GM15510 (cell line): ENCODE data around the gene PLXND1.

Experiments
- POLR2A ChIP-seq: IDR thresholded peaks from 3 replicates; pipeline ENCODE4 v1.6.1; 2011; ENCODE audit warnings: borderline replicate concordance; ENCODE audit not compliant: insufficient read length; ENCODE audit errors: extremely low read depth

Gene PLXND1

GRCh38 chr3:129618901-129619671 lies 12.6 kb upstream of the PLXND1 start:
- no peak for TF ChIP-seq POLR2A

GRCh38 chr3:129618186-129618820 lies 11.8 kb upstream of the PLXND1 start:
- TF ChIP-seq POLR2A = no peak

DNA sequence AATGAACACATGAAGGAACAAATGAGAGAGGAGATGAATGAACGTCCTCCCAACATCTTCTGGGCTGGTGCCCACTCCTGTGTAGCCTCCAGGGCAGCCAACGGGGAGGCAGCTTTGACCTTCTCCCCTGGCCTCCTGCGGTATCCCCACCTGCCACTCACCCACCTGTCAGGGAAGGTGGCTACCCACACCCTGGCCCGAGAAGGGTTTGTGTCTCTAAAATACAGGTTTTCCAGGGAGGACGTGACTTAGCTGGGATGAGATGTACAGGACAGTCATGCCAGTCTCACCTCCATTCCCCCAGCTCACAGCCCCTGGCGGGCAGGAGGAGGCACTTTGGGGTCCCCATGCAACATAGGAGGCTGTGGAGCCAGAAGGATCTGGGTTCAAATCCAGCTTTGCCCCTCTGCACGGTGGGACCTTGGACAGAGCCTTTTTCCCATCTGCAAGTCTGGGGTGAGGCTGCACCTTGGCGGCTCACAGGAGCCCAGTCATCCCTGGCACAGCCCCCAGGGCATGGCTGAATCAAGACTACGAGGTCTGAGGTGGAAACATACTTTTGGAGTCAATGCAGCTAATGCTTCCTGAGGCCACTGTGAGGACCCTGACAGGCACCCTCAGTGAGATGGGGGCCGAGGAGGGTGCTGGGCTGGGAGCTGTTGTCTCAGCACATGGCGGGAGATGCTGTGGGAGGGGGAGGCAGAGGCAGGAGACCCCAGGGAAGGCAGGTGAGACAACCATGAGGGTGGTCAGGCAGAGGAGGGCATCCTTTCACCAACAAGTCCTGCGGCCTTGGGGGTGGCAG lies 11.1 kb upstream of the PLXND1 start:
- no peak for TF ChIP-seq POLR2A

DNA sequence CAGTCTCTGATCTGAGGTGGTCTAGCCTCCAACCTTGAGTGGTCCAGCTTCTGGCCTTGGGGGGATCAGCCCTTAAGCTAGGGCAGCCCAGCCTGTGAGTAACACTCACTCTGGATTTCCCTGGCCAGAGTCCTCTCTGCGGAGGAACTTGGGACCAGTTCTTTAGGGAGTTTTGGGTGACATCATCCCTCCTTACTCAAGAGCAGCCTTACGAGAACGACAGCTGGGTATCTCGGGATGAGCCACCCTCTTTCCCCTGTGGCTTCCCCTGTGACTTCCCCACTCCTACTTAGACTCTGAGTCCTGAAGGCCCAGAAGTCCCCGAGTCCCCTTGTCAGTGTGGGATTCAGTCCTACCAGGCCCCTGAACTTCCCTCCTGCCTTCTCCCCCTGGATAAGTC lies 10.2 kb upstream of the PLXND1 start:
- no peak for TF ChIP-seq POLR2A

- TF ChIP-seq POLR2A = no peak
These were observed 9.8 kb upstream of the PLXND1 start for GRCh38 chr3:129616291-129616690.

GRCh38 chr3:129615751-129616281 lies 9.3 kb upstream of the PLXND1 start:
- TF ChIP-seq POLR2A = no peak

- no peak for TF ChIP-seq POLR2A
These were observed 8.5 kb upstream of the PLXND1 start for GRCh38 chr3:129614927-129615363.

DNA sequence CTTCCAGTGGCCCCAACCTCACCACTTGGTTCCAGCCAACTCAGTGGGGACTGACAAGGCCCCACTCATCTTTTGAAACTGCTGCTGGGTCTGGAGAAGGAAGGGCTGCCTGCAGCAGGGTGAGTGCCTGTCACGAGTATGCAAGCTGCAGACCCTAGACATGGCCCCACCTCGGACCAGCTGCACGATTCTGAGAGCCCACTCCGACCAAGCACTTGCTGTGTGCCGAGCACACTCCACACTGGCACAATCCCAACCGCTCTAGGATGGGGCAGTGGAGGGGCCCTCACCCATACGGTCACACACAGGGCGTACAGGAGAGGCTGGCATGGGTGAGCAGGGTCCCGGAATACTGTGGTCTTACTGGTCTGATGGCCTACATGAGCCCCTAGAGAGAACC lies 8.0 kb upstream of the PLXND1 start:
- TF ChIP-seq POLR2A = no peak

- TF ChIP-seq POLR2A = no peak
These were observed 6.9 kb upstream of the PLXND1 start for GRCh38 chr3:129613367-129613740.

GRCh38 chr3:129612534-129613366 lies 6.3 kb upstream of the PLXND1 start:
- no peak for TF ChIP-seq POLR2A

DNA sequence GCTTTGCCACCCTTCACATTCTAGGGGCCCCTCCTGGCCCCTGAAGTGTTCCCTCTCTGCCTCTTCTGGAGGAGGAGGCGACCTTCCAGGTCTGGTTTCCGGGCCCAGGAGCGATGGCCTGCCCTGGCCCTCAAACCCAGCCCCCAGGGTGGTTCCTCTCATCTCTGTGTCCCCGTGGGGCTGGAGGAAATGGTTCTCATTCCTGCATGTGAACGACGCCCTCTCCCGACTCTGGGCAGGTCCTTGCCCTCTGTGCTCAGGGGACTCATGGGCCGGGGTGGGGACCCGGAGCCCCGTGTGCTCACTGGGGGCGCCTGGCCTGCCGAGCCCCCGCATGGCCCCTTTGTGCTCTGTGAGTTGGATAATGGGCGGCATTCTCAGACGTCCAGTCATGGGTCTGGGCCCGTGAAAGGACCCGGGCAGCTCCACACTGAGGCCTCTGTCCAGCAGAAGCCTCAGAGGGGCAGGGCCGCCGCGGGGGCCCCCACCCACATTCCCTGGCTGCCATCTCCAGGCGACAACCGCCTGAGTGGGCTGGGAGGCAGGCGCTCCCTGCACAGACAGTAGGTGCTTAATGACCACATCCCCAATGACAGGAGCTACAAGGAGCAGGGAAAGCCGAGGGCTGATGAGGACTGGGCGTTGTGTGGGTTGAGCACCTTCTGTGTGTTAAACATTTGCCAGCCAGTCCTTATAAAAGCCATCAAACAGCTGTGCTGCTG lies 5.5 kb upstream of the PLXND1 start:
- no peak for TF ChIP-seq POLR2A

DNA sequence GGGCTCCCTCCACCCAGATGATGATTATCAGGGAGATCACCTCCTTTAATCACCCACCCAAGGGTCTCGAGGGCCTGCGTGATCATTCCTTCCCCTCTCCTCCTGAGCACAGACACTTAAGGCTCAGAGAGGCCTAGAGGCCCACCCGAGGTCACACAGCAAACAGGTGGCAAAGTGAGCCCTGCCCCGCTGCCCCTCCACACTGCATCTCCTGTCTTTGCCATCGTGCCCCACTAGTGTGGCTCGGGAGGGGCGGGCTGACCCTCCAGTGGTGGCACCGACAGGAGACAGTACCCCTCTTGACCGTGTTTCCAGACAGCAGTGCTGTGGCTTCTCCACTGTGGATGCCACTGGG lies 4.9 kb upstream of the PLXND1 start:
- no peak for TF ChIP-seq POLR2A

DNA sequence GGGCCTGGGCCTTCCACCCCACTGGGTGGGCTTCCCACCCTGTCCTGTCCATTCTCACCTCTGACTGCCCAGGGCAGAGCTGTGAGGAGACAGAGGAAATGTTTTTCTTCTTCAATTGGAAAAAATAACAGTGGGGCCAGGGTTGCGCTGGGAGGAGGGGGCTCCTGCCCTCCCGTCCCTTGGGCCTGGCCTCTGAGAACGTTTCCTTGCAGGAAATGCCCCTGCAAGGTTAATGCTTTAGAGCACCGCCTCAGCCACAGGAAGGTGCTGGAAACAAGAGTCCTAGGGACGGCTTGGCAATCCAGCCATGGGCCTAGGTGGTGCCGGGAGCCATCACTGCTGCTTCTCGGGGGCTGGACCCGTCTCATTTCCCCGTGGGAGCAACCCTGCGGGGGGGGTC lies 3.8 kb upstream of the PLXND1 start:
- no peak for TF ChIP-seq POLR2A

DNA sequence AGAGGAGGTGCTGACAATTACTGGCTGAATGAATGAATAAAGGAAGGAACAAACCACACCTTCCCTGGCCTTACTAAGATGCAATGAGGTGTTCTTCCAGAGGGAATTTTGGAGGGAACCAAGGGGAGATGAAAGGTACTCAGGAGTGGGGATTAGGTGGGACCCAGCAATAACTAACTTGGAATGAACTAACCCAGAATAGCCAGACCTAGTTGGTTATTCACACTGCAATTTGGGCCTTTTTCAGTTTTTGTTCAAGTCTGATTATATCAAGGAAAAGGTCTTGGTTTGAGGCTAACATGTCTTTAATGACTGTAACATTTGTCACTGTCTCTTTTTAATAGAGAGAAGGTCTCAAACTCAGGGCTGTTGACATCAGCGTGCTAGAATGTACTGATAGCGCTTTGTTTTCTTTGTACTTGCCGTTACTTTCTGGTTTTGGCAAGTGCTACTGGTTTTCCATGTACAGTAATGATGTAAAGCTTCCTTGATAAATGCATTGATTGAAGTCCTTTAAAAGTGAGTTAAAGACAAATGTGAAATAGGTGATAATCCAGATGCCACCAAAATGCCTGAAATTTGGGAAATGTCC lies 3.2 kb upstream of the PLXND1 start:
- no peak for TF ChIP-seq POLR2A

GRCh38 chr3:129608936-129609590 lies 2.6 kb upstream of the PLXND1 start:
- TF ChIP-seq POLR2A = no peak
